ENCODE results near the gene MEIS3.
"Not testable (repeated sequence)": the region's sequence is repeated elsewhere in the genome, so short reads cannot be mapped to it uniquely, and the experiment has no call there.

The MEIS3 gene

GRCh38 chr19:47414469-47414868 lies 4.9 kb downstream of the MEIS3 start:
- no peak for DNase-seq

GRCh38 chr19:47413941-47414340 lies 5.4 kb downstream of the MEIS3 start:
- DNase-seq, result no peak

- DNase-seq, result not testable (repeated sequence)
These were observed 7.6 kb downstream of the MEIS3 start for GRCh38 chr19:47411696-47412095.

- DNase-seq, result no peak
These were observed 8.2 kb downstream of the MEIS3 start for GRCh38 chr19:47411101-47411500.

GRCh38 chr19:47408156-47408938 lies 11.0 kb downstream of the MEIS3 start:
- DNase-seq, result no peak

- no peak for DNase-seq
These were observed 11.9 kb downstream of the MEIS3 start for GRCh38 chr19:47407417-47407774.

- no peak for DNase-seq
These were observed 12.5 kb downstream of the MEIS3 start for GRCh38 chr19:47406711-47407416.

- no peak for DNase-seq
These were observed 13.4 kb downstream of the MEIS3 start for GRCh38 chr19:47405854-47406417.

GRCh38 chr19:47405197-47405550 lies 14.2 kb downstream of the MEIS3 start:
- DNase-seq, result no peak

- DNase-seq, result no peak
These were observed 14.8 kb downstream of the MEIS3 start for GRCh38 chr19:47404334-47405196.

- no peak for DNase-seq
These were observed 16.8 kb downstream of the MEIS3 start for GRCh38 chr19:47402504-47402903.

GRCh38 chr19:47398707-47399597 lies 20.4 kb downstream of the MEIS3 start:
- no peak for DNase-seq

GRCh38 chr19:47391510-47392223 lies 27.7 kb downstream of the MEIS3 start:
- DNase-seq, result peak; percentile 43 to 81 (median 74)

GRCh38 chr19:47390533-47391488 lies 28.5 kb downstream of the MEIS3 start:
- no peak for DNase-seq

- no peak for DNase-seq
These were observed 30.2 kb downstream of the MEIS3 start for GRCh38 chr19:47389150-47389556.

GRCh38 chr19:47388721-47389120 lies 30.6 kb downstream of the MEIS3 start:
- DNase-seq, result not testable (repeated sequence)

GRCh38 chr19:47387623-47388022 lies 31.7 kb downstream of the MEIS3 start:
- not testable (repeated sequence) for DNase-seq

- DNase-seq, result not testable (repeated sequence)
These were observed 32.7 kb downstream of the MEIS3 start for GRCh38 chr19:47386582-47386981.

GRCh38 chr19:47384533-47384932 lies 34.8 kb downstream of the MEIS3 start:
- not testable (repeated sequence) for DNase-seq

- DNase-seq, result not testable (repeated sequence)
These were observed 35.4 kb downstream of the MEIS3 start for GRCh38 chr19:47383890-47384289.

Data from activated naive CD4-positive, alpha-beta T cell (primary cell).